Suppressor macrophage (primary cell): ENCODE measurements around the gene ISOC2.

ENCODE experiments used
- DNase-seq, 4 experiments: peaks; one replicate each; pipeline ENCODE4 v3.0.0-alpha.2; 2020 to 2022

The ISOC2 gene

GRCh38 chr19:55477905-55478304 is 16.5 kb upstream of the ISOC2 start:
- DNase-seq: no peak

GRCh38 chr19:55476100-55476775 is 14.8 kb upstream of the ISOC2 start, which contains the start of gene ZNF628:
Gene ZNF628, plus strand, starts transcription at chr19:55476617. Its CDS starts 3,294 bp downstream, at chr19:55479911.
- DNase-seq: peak; percentile 98 to 99 (median 98)

GRCh38 chr19:55474269-55475265 is 13.1 kb upstream of the ISOC2 start:
- no peak for DNase-seq

DNA sequence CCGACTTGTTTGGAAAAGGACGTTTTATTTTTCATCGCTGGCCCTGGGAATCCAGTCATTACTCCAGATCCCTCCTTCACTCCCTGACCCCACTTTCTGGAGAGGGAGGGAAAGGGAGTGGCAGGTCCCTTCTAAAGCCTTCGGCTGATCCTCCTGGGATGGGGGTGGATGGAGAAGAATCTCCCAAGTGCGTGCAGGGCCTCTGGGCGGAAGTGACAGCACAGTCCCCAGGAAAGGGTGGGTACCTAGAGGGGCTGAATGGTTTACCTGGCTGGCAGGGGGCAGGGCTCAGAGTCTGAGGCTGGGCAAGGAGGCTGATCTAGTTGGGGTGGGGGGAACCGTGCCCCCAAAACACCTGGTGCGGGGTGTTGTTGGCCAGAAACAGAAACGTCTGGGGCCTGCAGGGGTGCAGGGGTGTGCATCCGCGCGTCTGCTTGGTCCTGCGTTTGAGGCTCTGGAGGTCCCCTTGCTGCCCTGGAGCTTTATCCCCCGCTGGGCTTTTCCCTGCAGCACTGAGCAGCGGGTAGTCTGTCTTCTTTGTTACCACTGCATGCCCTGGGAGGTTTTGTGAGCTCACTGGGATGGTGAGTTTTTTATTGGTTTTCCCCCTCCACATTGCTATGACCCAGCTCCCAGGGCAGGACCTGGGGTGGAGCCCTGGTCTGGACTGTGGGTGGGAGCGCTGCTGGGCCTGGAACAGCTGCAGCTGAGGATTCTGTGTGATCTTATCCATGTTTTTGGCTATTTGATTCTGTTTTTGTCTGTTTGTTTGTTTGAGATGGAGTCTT is 12.0 kb upstream of the ISOC2 start:
- no peak for DNase-seq

DNA sequence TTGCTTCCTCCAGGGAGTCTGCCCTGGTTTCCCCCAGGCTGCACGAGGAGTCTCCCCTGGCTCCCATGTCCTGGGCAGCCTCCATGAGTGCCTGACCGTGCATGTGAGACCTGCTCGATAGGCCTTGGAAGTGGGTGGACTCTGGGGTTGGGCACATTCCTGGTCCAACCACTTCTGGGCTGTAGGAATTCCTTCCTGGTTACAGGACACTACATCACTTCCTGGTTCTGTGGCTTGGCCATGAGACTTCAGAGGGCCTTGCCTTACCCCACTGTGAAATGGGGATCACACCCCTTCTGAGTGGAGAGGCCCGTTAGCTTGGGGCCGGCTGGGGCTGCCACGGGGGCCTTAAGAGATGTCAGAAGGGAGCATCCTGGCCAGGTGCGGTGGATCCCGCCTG is 11.0 kb upstream of the ISOC2 start:
- DNase-seq: no peak

GRCh38 chr19:55471266-55471665 is 9.8 kb upstream of the ISOC2 start:
- DNase-seq: no peak

DNA sequence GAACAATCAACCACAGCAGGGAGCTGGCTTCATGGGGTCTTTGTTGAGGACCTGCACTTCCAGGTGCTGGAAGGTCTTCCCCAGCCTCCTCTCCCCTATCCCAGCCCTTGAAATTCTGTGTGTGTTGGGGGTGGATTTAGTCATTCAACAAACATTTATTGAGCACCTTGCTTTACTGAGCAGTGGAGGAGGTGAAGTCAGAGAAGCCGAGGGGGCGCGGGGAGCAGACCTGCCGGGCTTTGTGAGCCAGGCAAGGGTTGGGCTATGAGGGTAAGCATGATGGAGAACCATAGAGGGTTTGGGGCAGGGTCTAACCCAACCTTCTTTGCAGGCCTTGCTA is 6.6 kb upstream of the ISOC2 start:
- DNase-seq: no peak

GRCh38 chr19:55467236-55468053 is 6.0 kb upstream of the ISOC2 start:
- DNase-seq: peak; percentile 63 to 87 (median 80)

- no peak for DNase-seq
These were observed 4.8 kb upstream of the ISOC2 start for GRCh38 chr19:55466241-55466614.

GRCh38 chr19:55465460-55466240 is 4.2 kb upstream of the ISOC2 start:
- no peak for DNase-seq

- no peak for DNase-seq
These were observed 3.2 kb upstream of the ISOC2 start, which contains the start of gene C19orf85 for GRCh38 chr19:55464662-55465054. Gene C19orf85, minus strand, starts transcription at chr19:55464751. Its CDS starts 197 bp downstream, at chr19:55464554.

- DNase-seq: no peak
These were observed 2.7 kb upstream of the ISOC2 start for GRCh38 chr19:55464039-55464661.

- DNase-seq: no peak
These were observed 2.2 kb upstream of the ISOC2 start for GRCh38 chr19:55463583-55464031.

DNA sequence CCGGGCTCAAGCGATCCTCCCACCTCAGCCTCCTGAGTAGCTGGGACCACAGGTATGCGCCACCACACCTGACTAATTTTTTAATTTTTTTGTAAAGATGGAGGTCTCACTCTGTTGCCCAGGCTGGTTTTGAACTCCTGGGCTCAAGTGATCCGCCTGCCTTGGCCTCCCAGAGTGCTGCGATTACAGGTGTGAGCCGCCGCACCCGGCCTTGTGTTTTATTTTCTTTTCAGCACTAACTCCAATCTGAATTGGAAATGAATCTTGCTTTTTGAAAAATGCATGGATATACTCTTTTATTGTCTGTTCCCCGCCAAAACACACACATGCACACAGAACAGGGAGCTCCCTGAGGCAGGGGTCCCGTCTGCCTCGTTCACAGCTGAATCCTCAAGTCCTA is 1.3 kb upstream of the ISOC2 start:
- no peak for DNase-seq

GRCh38 chr19:55461974-55462626 is 658 bp upstream of the ISOC2 start:
- DNase-seq: peak in 3 of 4 experiments; percentile 59 to 69 (median 62)

GRCh38 chr19:55460670-55461258 is 678 bp downstream of the ISOC2 start:
- DNase-seq: peak; percentile 59 to 80 (median 76)

DNA sequence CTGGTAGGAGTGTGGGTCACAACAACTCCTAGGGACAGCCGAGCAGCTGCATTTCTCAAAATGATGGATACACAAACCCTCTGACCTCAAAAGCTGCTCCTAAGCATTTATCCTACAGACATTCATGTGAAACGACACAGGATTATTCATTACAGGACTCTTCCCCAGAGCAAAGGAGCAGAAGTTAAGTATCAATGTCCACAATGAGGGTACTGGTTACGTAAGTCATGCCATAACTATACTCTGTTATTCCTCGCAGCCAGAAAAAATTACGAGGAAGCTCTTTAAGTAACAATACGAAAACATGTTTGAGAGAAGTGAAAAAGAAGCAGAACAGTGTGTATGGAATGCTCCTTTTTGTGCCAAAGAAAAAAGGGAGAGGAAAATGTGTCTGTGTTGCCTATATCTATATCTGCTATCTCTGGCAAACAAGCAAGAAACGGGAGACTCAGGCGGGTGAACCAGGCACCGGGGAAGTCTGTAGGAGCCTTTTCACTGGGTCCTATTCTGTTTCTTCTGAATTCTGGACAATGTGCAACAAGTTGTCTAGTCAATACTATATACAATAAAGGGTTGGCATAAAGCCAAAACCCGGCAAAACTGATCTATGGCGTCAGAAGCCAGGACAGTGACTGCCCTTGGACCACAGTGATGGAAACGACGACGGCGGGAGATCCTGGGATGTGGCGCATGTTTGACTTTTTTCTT is 1.3 kb downstream of the ISOC2 start:
- DNase-seq: peak in 2 of 4 experiments; percentile 17 to 30

DNA sequence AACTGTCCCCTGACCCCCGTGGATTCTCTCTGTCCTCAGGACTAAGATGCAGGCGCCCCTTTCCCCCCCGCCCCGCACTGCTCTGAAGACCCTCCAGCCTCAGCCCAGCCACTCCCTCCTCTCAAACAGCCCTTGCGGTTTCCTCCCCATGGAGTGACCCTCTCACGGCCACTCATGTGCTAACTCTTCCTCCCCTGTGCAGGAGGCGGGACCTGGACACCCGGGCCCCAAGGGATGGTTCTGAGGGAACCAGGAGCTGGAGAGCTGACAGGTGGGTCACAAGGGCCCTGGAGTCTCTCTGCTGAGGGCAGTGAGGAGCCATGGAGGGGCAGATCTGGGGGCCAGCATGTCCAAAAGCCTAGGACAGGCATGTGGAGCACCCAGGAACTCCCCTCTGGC is 1.9 kb downstream of the ISOC2 start:
- no peak for DNase-seq
